Vagina (tissue), 2 donors: Measurements from ENCODE around the gene ZC2HC1C. TPM values are rescaled to one million over a fixed set of nuclear protein-coding genes. Genes with fewer than 3 reads are reported as not detected.

ENCODE experiments used
- DNase-seq, 2 donors: peaks; one replicate each; pipeline ENCODE4 v3.0.0-alpha.2; 2017; ENCODE audit errors: extremely low spot score in 2 of 2
- H3K27ac ChIP-seq: fragments of 200-600 bp; sonication (generic); one replicate; pipeline ENCODE4 v1.5.1; 2019
- H3K27me3 ChIP-seq: fragments of 200-600 bp; sonication (generic); one replicate; pipeline ENCODE4 v1.5.1; 2019
- H3K36me3 ChIP-seq, 2 donors: fragments of 200-600 bp; sonication (generic); one replicate each; pipeline ENCODE4 v1.5.1; 2017 to 2019
- H3K4me1 ChIP-seq: fragments of 200-600 bp; sonication (generic); one replicate; pipeline ENCODE4 v1.5.1; 2019
- H3K4me3 ChIP-seq, 2 donors: fragments of 200-600 bp; sonication (generic); 1 replicate in 1 of 2; 2 replicates in 1 of 2; pipeline ENCODE4 v1.5.1; 2016 to 2019
- H3K9me3 ChIP-seq: fragments of 200-600 bp; sonication (generic); one replicate; pipeline ENCODE4 v1.5.1; 2019
- POLR2A ChIP-seq, 2 donors: fragments of 450-650 bp; IDR thresholded peaks; one replicate each; pipeline ENCODE4 v1.6.1; 2017; ENCODE audit warnings: antibody characterized with exemption in 2 of 2, mild to moderate bottlenecking in 2 of 2, moderate library complexity in 2 of 2
- POLR2AphosphoS5 ChIP-seq, 2 donors: sonication (generic); formaldehyde crosslinking; IDR thresholded peaks; one replicate each; pipeline ENCODE4 v1.9.0; 2017; ENCODE audit warnings: antibody characterized with exemption in 2 of 2, mild to moderate bottlenecking in 2 of 2, low read depth in 1 of 2; ENCODE audit not compliant: insufficient read depth in 1 of 2
- intact Hi-C: fragments of 100-400 bp; cut with DNase I; formaldehyde crosslinking; loops from one replicate; pipeline ENCODE4 v1.15.1; 2023
- total RNA-seq: library from RNA; depleted of rRNA; stranded (reverse); fragments of >200 nt; gene quantifications from one replicate; pipeline ENCODE4 v1.2.3, GENCODE V29; 2016
- TF ChIP-seq, protein P1 (sequence below), 3 experiments: fragments of 450-650 bp in 2 of 3; fragments of 200-600 bp in 1 of 3; sonication (generic) in 1 of 3; IDR thresholded peaks; one replicate each; pipeline ENCODE4 v1.5.1; 2017 to 2019; ENCODE audit warnings: antibody characterized with exemption in 3 of 3, mild to moderate bottlenecking in 2 of 3, moderate library complexity in 2 of 3

Gene ZC2HC1C
- total RNA-seq, 1 donor from 2014 or later: not detected

DNA sequence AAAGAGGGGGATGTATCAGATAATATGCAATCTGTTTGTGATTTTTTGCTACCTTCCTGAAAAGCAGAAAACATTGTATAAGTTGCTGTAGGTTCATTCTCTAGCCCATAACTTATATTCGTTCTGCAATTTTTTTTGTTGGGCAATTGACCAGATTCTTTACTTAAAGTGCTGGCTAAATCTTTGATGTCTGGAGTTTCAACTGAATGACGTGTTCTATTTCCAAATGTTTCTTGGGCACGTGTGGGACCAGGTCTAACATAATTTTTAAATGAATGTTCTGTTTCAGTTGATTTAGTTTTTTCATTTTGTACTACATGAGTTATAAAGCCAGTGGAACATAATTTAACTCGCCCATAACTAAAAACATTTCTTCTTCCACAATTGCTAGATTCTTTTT is 21.9 kb upstream of the ZC2HC1C start:
- DNase-seq: no peak

DNA sequence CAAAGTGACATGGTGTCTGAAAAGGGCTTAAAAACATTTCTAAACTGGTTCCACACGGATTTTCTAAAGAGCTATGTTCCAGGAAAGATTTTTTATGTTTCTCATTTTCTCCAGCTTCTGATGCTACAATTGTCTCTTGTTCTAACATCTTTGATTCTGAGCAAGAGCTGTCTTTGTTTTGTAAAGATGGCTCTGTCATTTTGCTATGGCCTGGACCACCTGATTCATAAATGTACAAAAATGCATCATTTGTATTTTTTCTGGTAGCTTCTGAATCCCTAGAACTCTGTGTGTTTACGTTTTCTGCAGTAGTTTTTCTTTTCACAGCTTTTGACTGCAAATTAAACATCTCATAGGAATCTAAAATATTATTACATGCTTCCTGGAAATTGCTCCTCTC is 21.3 kb upstream of the ZC2HC1C start:
- H3K27ac ChIP-seq: no peak overlapping the region
- DNase-seq: no peak
- TF ChIP-seq POLR2AphosphoS5 (IDR thresholded peaks at IDR 0.05; ENCODE audit: insufficient read depth in 1 of 2, low read depth in 1 of 2): no peak
- intact Hi-C loops: loop anchor here (5.0 kb wide), 1 partner anchor 36 kb away; no protein-coding TSS in a partner anchor
- peaks cover 53% of the 10 kb centered on the region for H3K4me1 ChIP-seq
- H3K9me3 ChIP-seq: no peaks in the 10 kb centered on the region
- no peaks in the 10 kb centered on the region for H3K27me3 ChIP-seq
- H3K4me3 ChIP-seq: no peak overlapping the region
- H3K36me3 ChIP-seq: no peaks in the 10 kb centered on the region

More for the DNA sequence above, 21.9 kb upstream of the ZC2HC1C start:
- Histone ChIP-seq H3K36me3 (peaks cover 0 to 4% of the 10 kb centered on the region in 2 donors), H3K27me3 (no peaks in the 10 kb centered on the region), H3K9me3 (no peaks in the 10 kb centered on the region), H3K4me1 (peaks cover 53% of the 10 kb centered on the region), H3K27ac (no peak overlapping the region), H3K4me3 (no peak overlapping the region)
- intact Hi-C loops: loop anchor here (5.0 kb wide), 1 partner anchor 35 kb away; no protein-coding TSS in a partner anchor
- no peak for TF ChIP-seq POLR2A (IDR thresholded peaks at IDR 0.05)
- TF ChIP-seq POLR2AphosphoS5 (IDR thresholded peaks at IDR 0.05; ENCODE audit: insufficient read depth in 1 of 2, low read depth in 1 of 2): no peak
- TF ChIP-seq, protein P1, sequence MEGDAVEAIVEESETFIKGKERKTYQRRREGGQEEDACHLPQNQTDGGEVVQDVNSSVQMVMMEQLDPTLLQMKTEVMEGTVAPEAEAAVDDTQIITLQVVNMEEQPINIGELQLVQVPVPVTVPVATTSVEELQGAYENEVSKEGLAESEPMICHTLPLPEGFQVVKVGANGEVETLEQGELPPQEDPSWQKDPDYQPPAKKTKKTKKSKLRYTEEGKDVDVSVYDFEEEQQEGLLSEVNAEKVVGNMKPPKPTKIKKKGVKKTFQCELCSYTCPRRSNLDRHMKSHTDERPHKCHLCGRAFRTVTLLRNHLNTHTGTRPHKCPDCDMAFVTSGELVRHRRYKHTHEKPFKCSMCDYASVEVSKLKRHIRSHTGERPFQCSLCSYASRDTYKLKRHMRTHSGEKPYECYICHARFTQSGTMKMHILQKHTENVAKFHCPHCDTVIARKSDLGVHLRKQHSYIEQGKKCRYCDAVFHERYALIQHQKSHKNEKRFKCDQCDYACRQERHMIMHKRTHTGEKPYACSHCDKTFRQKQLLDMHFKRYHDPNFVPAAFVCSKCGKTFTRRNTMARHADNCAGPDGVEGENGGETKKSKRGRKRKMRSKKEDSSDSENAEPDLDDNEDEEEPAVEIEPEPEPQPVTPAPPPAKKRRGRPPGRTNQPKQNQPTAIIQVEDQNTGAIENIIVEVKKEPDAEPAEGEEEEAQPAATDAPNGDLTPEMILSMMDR (IDR thresholded peaks at IDR 0.05): no peak

DNA sequence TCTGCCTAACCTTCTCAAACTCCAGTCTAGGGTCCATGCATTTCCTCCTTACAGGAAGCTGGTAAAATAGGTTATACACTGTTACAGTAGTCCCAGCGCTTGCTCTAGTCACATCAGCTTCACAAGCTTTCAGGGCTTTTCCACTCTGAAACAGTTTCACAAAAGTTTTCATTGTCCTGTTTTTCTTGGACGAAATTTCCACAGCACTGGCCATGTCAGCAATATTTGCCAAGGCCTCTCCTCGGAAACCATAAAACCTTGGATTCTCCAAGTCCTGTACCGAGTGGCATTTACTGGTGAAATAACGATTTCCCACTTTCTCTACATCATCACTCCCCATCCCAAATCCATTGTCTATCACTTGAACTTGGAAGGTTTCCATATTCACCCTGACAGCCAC is 20.3 kb upstream of the ZC2HC1C start:
- no peaks in the 10 kb centered on the region for H3K9me3 ChIP-seq
- H3K27me3 ChIP-seq: no peaks in the 10 kb centered on the region
- peaks cover 51% of the 10 kb centered on the region for H3K4me1 ChIP-seq
- no peak overlapping the region for H3K4me3 ChIP-seq
- intact Hi-C loops: loop anchor here (5.0 kb wide), 1 partner anchor 37 kb away; no protein-coding TSS in a partner anchor
- TF ChIP-seq, protein P1 (IDR thresholded peaks at IDR 0.05): no peak
- TF ChIP-seq POLR2A (IDR thresholded peaks at IDR 0.05) (no peak), POLR2AphosphoS5 (IDR thresholded peaks at IDR 0.05; ENCODE audit: insufficient read depth in 1 of 2, low read depth in 1 of 2) (no peak)
- DNase-seq: no peak
- no peak overlapping the region for H3K27ac ChIP-seq
- no peaks in the 10 kb centered on the region for H3K36me3 ChIP-seq

DNA sequence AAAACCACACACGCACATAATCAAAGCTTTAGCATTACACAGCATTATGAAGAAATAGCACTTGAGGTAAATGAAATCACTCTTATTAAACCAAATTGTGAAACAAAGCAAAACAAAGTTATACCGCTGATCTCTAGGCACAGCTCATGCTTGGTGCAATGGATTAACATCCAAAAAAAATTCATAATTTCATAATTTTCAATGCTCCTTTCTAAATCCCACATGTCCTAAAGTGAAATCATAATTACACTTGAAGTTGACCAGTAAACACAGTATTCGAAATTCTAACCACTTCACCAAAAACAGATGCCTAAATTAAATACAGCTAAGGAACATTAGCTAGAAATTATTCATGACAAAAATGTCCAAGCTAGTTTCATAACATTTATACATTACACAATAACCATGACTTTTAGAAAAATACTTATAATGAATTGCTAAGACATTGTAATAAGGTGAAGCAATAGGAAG is 19.7 kb upstream of the ZC2HC1C start:
- DNase-seq: no peak
- Histone ChIP-seq H3K9me3 (no peaks in the 10 kb centered on the region), H3K36me3 (no peaks in the 10 kb centered on the region), H3K4me1 (peaks cover 50% of the 10 kb centered on the region), H3K27me3 (no peaks in the 10 kb centered on the region), H3K4me3 (no peak overlapping the region), H3K27ac (peak overlapping the region; percentile 88)
- TF ChIP-seq POLR2A (IDR thresholded peaks at IDR 0.05): no peak
- TF ChIP-seq, protein P1 (IDR thresholded peaks at IDR 0.05): no peak
- TF ChIP-seq POLR2AphosphoS5 (IDR thresholded peaks at IDR 0.05; ENCODE audit: insufficient read depth in 1 of 2, low read depth in 1 of 2): no peak
- intact Hi-C loops: loop anchor here (5.0 kb wide), 1 partner anchor 37 kb away; no protein-coding TSS in a partner anchor

DNA sequence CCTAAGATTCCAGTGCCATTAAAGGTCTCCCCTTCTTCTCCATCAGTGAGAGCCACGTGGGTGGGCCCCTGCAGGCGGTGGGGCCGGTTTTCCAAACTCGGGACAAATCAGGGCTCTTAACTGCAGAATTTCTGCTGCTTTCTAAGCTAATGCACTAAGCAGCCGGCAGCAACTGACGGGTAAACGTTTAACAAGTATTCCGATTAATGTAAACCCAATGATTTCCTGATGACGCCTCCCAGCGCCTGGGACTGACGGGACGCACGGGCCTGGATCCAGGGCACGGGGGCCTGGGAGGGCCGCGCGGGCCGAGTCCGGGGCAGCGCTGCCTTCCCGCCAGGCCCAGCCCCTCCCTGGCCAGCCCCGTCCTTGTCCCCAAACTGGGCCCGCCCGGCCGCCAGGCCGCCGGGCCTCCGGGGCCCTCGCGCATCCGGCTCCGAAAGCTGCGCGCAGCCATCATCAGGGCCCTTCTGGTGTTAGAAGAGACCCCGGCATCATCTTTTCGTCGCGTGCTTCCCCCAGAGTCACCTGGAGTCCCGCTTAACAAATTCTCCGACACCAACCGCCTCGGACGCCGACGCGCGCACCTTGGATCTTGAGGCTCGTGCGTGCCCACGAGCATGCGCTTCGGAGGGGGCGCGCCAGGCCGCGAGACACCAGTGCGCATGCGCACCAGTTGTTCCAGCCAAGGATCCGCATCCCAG is 18.4 kb upstream of the ZC2HC1C start, which contains the start of gene MLH3:
TSS of gene MLH3 (minus strand) at position 616 of the 704 bp plus-strand sequence. CDS start 1,812 bp downstream, outside the sequence.
- peak within 1 kb of the TSS; percentile 68 for H3K4me3 ChIP-seq
- intact Hi-C loops: no loop called here
- H3K27ac ChIP-seq: peak within 1 kb of the TSS; percentile 88
- peaks cover 40% of the 10 kb centered on the region for H3K4me1 ChIP-seq
- H3K36me3 ChIP-seq: no peaks in the 10 kb centered on the region
- DNase-seq: no peak
- H3K27me3 ChIP-seq: no peaks in the 10 kb centered on the region
- TF ChIP-seq POLR2AphosphoS5 (IDR thresholded peaks at IDR 0.05; ENCODE audit: insufficient read depth in 1 of 2, low read depth in 1 of 2) (peak; percentile 89 to 91), POLR2A (IDR thresholded peaks at IDR 0.05) (peak in 1 of 2 donors; percentile 42)
- TF ChIP-seq, protein P1 (IDR thresholded peaks at IDR 0.05): no peak
- no peaks in the 10 kb centered on the region for H3K9me3 ChIP-seq
